HepG2 (cell line): ENCODE measurements around the gene KPNA3. TPM values are rescaled to one million over a fixed set of nuclear protein-coding genes. Genes with fewer than 3 reads are reported as not detected.

ENCODE experiments used
- HBP1 ChIP-seq: IDR thresholded peaks from 2 replicates; pipeline ENCODE4 v1.6.1; 2016; ENCODE audit warnings: low read depth, control low read depth
- HNF4A ChIP-seq: sonication (generic); formaldehyde crosslinking; IDR thresholded peaks from 2 replicates; pipeline ENCODE4 v1.4.0; 2020; ENCODE audit warnings: missing genetic modification reagents
- HNF4G ChIP-seq, 2 experiments: sonication (generic) in 1 of 2; formaldehyde crosslinking in 1 of 2; IDR thresholded peaks; 2 replicates each; pipeline versions ENCODE4 v1.4.0 to v1.6.1; 2011 to 2020; ENCODE audit warnings: borderline replicate concordance in 2 of 2, low read depth in 2 of 2, mild to moderate bottlenecking in 2 of 2, low read length in 1 of 2, missing genetic modification reagents in 1 of 2, moderate library complexity in 1 of 2
- IKZF4 ChIP-seq: sonication (generic); formaldehyde crosslinking; IDR thresholded peaks from 2 replicates; pipeline ENCODE4 v1.5.1; 2020; ENCODE audit warnings: borderline replicate concordance, mild to moderate bottlenecking, low read depth, missing genetic modification reagents; ENCODE audit errors: not compliant biosample characterization
- MBD4 ChIP-seq: IDR thresholded peaks from 2 replicates; pipeline ENCODE4 v1.6.1; 2012; ENCODE audit warnings: low read length, inconsistent platforms, borderline replicate concordance
- MXD1 ChIP-seq: sonication (generic); formaldehyde crosslinking; IDR thresholded peaks from 2 replicates; pipeline ENCODE4 v1.4.0; 2020; ENCODE audit warnings: mild to moderate bottlenecking, missing genetic modification reagents
- PHF20 ChIP-seq: sonication (generic); formaldehyde crosslinking; IDR thresholded peaks from 2 replicates; pipeline ENCODE4 v1.5.0; 2020; ENCODE audit warnings: mild to moderate bottlenecking, missing genetic modification reagents
- STAG1 ChIP-seq: sonication (generic); formaldehyde crosslinking; IDR thresholded peaks from 2 replicates; pipeline ENCODE4 v1.4.0; 2020; ENCODE audit warnings: missing genetic modification reagents
- TGIF2 ChIP-seq: IDR thresholded peaks from 2 replicates; pipeline ENCODE4 v1.6.1; 2016; ENCODE audit warnings: control low read depth, missing compliant biosample characterization
- XBP1 ChIP-seq: sonication (generic); formaldehyde crosslinking; IDR thresholded peaks from 2 replicates; pipeline ENCODE4 v1.5.0; 2020; ENCODE audit warnings: missing genetic modification reagents
- ZBTB4 ChIP-seq: sonication (generic); formaldehyde crosslinking; IDR thresholded peaks from 2 replicates; pipeline ENCODE4 v1.4.0; 2020; ENCODE audit warnings: missing genetic modification reagents, mild to moderate bottlenecking, borderline replicate concordance
- ZNF281 ChIP-seq: sonication (generic); formaldehyde crosslinking; IDR thresholded peaks from 2 replicates; pipeline ENCODE4 v1.4.0; 2020; ENCODE audit warnings: missing genetic modification reagents, borderline replicate concordance
- ZNF34 ChIP-seq: sonication (generic); formaldehyde crosslinking; IDR thresholded peaks from 2 replicates; pipeline ENCODE4 v1.4.0; 2020; ENCODE audit warnings: mild to moderate bottlenecking, missing genetic modification reagents, borderline replicate concordance
- ZNF605 ChIP-seq: sonication (generic); formaldehyde crosslinking; IDR thresholded peaks from 2 replicates; pipeline ENCODE4 v1.8.0; 2022; ENCODE audit warnings: mild to moderate bottlenecking, missing genetic modification reagents
- ZNF790 ChIP-seq: sonication (generic); formaldehyde crosslinking; IDR thresholded peaks from 2 replicates; pipeline ENCODE4 v1.8.0; 2022; ENCODE audit warnings: missing genetic modification reagents, mild to moderate bottlenecking, borderline replicate concordance
- polyA plus RNA-seq, 8 experiments: library from polyadenylated mRNA; depleted of rRNA in 3 of 8; stranded (reverse) in 7 of 8; unstranded in 1 of 8; fragments of >200 nt; fragmentation: Illumina TruSeq in 4 of 8; extraction: Trizol in 4 of 8; gene quantifications; 2 replicates each; pipeline versions ENCODE4 v1.2.1 to v1.2.3, GENCODE V29; 2011 to 2016; ENCODE audit warnings: low read depth in 4 of 8, missing spikeins in 1 of 8, mixed read lengths in 1 of 8; ENCODE audit not compliant: insufficient read depth in 1 of 8
- total RNA-seq, 5 experiments: library from RNA; depleted of rRNA; stranded (reverse); fragments of >200 nt; fragmentation: Illumina TruSeq; extraction: Trizol; gene quantifications; 2 replicates each; pipeline ENCODE4 v1.2.3, GENCODE V29; 2016; ENCODE audit warnings: low read depth in 1 of 5

The KPNA3 gene
- total and polyA plus RNA-seq, 2 of the 13 experiments (the other 11 are each of a cell fraction or from before 2014, with no cell fraction given), result 13.0 to 28.9 TPM

- no peak for TF ChIP-seq MBD4
- no peak for TF ChIP-seq TGIF2 (CRISPR knock-in tag)
- no peak for TF ChIP-seq ZNF790
- TF ChIP-seq MXD1, result no peak
- peak; percentile 95 for TF ChIP-seq STAG1 (CRISPR knock-in tag)
- peak; percentile 85 for TF ChIP-seq ZNF281 (CRISPR knock-in tag)
- no peak for TF ChIP-seq PHF20 (CRISPR knock-in tag)
- no peak for TF ChIP-seq ZNF34 (CRISPR knock-in tag)
- TF ChIP-seq ZNF605 (CRISPR knock-in tag), result no peak
- TF ChIP-seq ZBTB4 (CRISPR knock-in tag), result no peak
- TF ChIP-seq HNF4A (CRISPR knock-in tag), result no peak
- TF ChIP-seq XBP1, result no peak
- no peak for TF ChIP-seq HBP1 (CRISPR knock-in tag)
- TF ChIP-seq IKZF4 (CRISPR knock-in tag), result no peak
- no peak for TF ChIP-seq HNF4G (IDR thresholded peaks at IDR 0.05; ENCODE audit: borderline replicate concordance, low read depth, low read length)
- no peak for TF ChIP-seq HNF4G (CRISPR knock-in tag; IDR thresholded peaks at IDR 0.05; ENCODE audit: borderline replicate concordance, low read depth)
These were observed 122.7 kb downstream of the KPNA3 start (continued) for GRCh38 chr13:49669735-49670309.
